Measurements from ENCODE around the gene MEDAG.

Gene MEDAG

GRCh38 chr13:30865123-30866049 is 40.7 kb upstream of the MEDAG start (continued):
- TF ChIP-seq, protein P1, sequence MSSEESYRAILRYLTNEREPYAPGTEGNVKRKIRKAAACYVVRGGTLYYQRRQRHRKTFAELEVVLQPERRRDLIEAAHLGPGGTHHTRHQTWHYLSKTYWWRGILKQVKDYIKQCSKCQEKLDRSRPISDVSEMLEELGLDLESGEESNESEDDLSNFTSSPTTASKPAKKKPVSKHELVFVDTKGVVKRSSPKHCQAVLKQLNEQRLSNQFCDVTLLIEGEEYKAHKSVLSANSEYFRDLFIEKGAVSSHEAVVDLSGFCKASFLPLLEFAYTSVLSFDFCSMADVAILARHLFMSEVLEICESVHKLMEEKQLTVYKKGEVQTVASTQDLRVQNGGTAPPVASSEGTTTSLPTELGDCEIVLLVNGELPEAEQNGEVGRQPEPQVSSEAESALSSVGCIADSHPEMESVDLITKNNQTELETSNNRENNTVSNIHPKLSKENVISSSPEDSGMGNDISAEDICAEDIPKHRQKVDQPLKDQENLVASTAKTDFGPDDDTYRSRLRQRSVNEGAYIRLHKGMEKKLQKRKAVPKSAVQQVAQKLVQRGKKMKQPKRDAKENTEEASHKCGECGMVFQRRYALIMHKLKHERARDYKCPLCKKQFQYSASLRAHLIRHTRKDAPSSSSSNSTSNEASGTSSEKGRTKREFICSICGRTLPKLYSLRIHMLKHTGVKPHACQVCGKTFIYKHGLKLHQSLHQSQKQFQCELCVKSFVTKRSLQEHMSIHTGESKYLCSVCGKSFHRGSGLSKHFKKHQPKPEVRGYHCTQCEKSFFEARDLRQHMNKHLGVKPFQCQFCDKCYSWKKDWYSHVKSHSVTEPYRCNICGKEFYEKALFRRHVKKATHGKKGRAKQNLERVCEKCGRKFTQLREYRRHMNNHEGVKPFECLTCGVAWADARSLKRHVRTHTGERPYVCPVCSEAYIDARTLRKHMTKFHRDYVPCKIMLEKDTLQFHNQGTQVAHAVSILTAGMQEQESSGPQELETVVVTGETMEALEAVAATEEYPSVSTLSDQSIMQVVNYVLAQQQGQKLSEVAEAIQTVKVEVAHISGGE (tag by site-specific recombination; conservative IDR thresholded peaks at IDR 0.05; ENCODE audit: low read depth), result no peak
- TF ChIP-seq ZNF148 (tag by site-specific recombination; IDR thresholded peaks at IDR 0.05; ENCODE audit: borderline replicate concordance), result no peak
- no peak for TF ChIP-seq KLF9 (tag by site-specific recombination; IDR thresholded peaks at IDR 0.05; ENCODE audit: low read depth)
- no peak for TF ChIP-seq ZBTB7A (tag by site-specific recombination; IDR thresholded peaks at IDR 0.05; ENCODE audit: low read depth)
- no peak for TF ChIP-seq ZNF404 (tag by site-specific recombination; IDR thresholded peaks at IDR 0.05)
- peak; percentile 62 for TF ChIP-seq ZNF335 (tag by site-specific recombination; conservative IDR thresholded peaks at IDR 0.05)
- TF ChIP-seq ZNF660 (tag by site-specific recombination; IDR thresholded peaks at IDR 0.05), result 0 out of 2 replicates have a peak, but pooled peaks have one; percentile 22
- TF ChIP-seq PATZ1 (tag by site-specific recombination; IDR thresholded peaks at IDR 0.05), result peak; percentile 47; the same call in 1 of the 2 replicates
- TF ChIP-seq ZNF514 (tag by site-specific recombination; IDR thresholded peaks at IDR 0.05), result no peak

GRCh38 chr13:30866677-30867076 is 39.4 kb upstream of the MEDAG start:
- no peaks in the 10 kb centered on the region; the same call in 1 of the 2 replicates for H3K4me1 ChIP-seq (ENCODE audit: control insufficient read depth, insufficient read depth, low read length)
- H3K27ac ChIP-seq (ENCODE audit: extremely low read depth, low read depth, low read length), result no peak overlapping the region
- POLR2A ChIA-PET, result no interaction called here
- TF ChIP-seq TCF7L2 (IDR thresholded peaks at IDR 0.05; ENCODE audit: borderline replicate concordance, low read depth, low read length) (peak; percentile 92), FEZF1 (tag by site-specific recombination; IDR thresholded peaks at IDR 0.05) (peak; percentile 82), ZNF341 (tag by site-specific recombination; IDR thresholded peaks at IDR 0.05; ENCODE audit: low read depth) (no peak), ZNF621 (tag by site-specific recombination; IDR thresholded peaks at IDR 0.05) (no peak), ZNF280D (tag by site-specific recombination; IDR thresholded peaks at IDR 0.05) (no peak), ZNF629 (tag by site-specific recombination; IDR thresholded peaks at IDR 0.05) (no peak), HOXD13 (CRISPR knock-in tag; IDR thresholded peaks at IDR 0.05; ENCODE audit: borderline replicate concordance) (no peak)
- H3K9me3 ChIP-seq (ENCODE audit: control insufficient read depth, insufficient read depth, low read depth, low read length), result no peaks in the 10 kb centered on the region
- CTCF ChIA-PET, result interaction anchor here (0.6 to 1.4 kb wide), 5 partner anchors 13 to 178 kb away, joined by 3 to 5 read pairs (median 3); no protein-coding TSS in a partner anchor
- no peak overlapping the region for H3K4me3 ChIP-seq (ENCODE audit: low read depth, low read length)
- no peaks in the 10 kb centered on the region for H3K36me3 ChIP-seq (ENCODE audit: control insufficient read depth in 2 of 2, insufficient read depth in 1 of 2, low read length in 2 of 2)
